Neural cell (in vitro differentiated cells): ENCODE measurements around the gene CLSTN2.

Source experiments
- POLR2AphosphoS5 ChIP-seq: IDR thresholded peaks from 2 replicates; pipeline ENCODE4 v1.6.1; 2012
- TAF1 ChIP-seq: IDR thresholded peaks from 2 replicates; pipeline ENCODE4 v1.6.1; 2012; ENCODE audit warnings: low read depth

- TF ChIP-seq POLR2AphosphoS5 (no peak), TAF1 (no peak)
Observed at GRCh38 chr3:140559546-140559945, 624.6 kb downstream of the CLSTN2 start.
